WI38 (cell line): Measurements from ENCODE around the gene C22orf15.

Source experiments
- H3K4me3 ChIP-seq: 2 replicates; pipeline ENCODE4 v1.5.1; 2011; ENCODE audit warnings: low read depth, mild to moderate bottlenecking, control low read depth, low read length
- CTCF ChIP-seq: IDR thresholded peaks from 2 replicates; pipeline ENCODE4 v1.5.1; 2012; ENCODE audit warnings: low read depth, mild to moderate bottlenecking, control low read depth, low read length

C22orf15 gene

GRCh38 chr22:23791738-23792645 lies 29.2 kb downstream of the C22orf15 start:
- no peak for TF ChIP-seq CTCF
- H3K4me3 ChIP-seq: no peak overlapping the region

- H3K4me3 ChIP-seq: no peak overlapping the region
- no peak for TF ChIP-seq CTCF
Observed at GRCh38 chr22:23793326-23793725, 30.5 kb downstream of the C22orf15 start.

- no peak overlapping the region for H3K4me3 ChIP-seq
- TF ChIP-seq CTCF: no peak
Observed at GRCh38 chr22:23796461-23796860, 33.7 kb downstream of the C22orf15 start.

GRCh38 chr22:23800297-23801237 lies 37.8 kb downstream of the C22orf15 start:
- H3K4me3 ChIP-seq: no peak overlapping the region
- TF ChIP-seq CTCF: no peak

GRCh38 chr22:23801238-23801821 lies 38.5 kb downstream of the C22orf15 start:
- no peak for TF ChIP-seq CTCF
- no peak overlapping the region for H3K4me3 ChIP-seq

- H3K4me3 ChIP-seq: no peak overlapping the region
- no peak for TF ChIP-seq CTCF
Observed at GRCh38 chr22:23801886-23802377, 39.1 kb downstream of the C22orf15 start.
